GM12872 (cell line): ENCODE results near the gene ARHGEF6.

Source experiments
- CTCF ChIP-seq: IDR thresholded peaks from 3 replicates; pipeline ENCODE4 v1.5.1; 2011; ENCODE audit warnings: low read depth, mild to moderate bottlenecking, low read length, moderate library complexity; ENCODE audit not compliant: insufficient read depth

Gene ARHGEF6

GRCh38 chrX:136627409-136627808 is 153.3 kb downstream of the ARHGEF6 start:
- TF ChIP-seq CTCF = no peak

GRCh38 chrX:136626891-136627290 is 153.8 kb downstream of the ARHGEF6 start:
- no peak for TF ChIP-seq CTCF

GRCh38 chrX:136626237-136626636 is 154.5 kb downstream of the ARHGEF6 start:
- no peak for TF ChIP-seq CTCF

- no peak for TF ChIP-seq CTCF
Observed at GRCh38 chrX:136625246-136625645, 155.5 kb downstream of the ARHGEF6 start.

DNA sequence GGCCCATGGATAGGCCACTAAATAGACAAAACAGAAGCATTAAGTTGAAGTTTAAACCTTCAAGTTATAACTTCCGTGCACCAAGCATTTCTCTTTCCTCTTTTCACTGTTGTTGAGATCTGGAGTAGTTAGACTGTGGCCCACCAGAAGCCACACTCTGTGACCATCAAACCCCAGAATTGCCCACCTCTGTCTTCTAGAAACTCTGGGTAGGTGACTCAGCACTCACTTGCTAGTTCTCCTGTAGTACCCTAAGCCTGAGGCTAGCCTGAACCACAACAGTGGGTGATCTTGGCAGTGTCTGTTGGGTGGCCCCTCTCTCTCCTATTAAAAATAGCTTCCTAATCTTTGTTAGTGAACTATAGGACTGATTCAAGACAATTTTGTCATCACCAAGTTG is 157.3 kb downstream of the ARHGEF6 start:
- no peak for TF ChIP-seq CTCF

DNA sequence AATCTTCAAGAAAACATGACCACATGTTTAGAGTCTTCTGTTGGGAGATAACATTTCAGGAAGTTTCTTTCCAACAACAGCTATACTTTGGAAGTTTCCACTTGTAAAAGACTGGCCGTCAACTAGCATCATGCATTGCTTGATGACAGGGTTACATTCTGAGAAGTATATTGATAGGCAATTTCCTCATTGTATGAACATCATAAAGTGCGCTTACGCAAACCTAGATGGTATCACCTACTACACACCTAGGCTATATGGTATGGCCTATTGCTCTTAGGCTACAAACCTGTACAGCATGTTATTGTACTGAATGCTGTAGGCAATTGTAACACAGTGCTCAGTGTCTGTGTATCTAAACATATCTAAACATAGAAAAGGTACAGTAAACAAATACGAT is 158.2 kb downstream of the ARHGEF6 start:
- TF ChIP-seq CTCF = no peak

DNA sequence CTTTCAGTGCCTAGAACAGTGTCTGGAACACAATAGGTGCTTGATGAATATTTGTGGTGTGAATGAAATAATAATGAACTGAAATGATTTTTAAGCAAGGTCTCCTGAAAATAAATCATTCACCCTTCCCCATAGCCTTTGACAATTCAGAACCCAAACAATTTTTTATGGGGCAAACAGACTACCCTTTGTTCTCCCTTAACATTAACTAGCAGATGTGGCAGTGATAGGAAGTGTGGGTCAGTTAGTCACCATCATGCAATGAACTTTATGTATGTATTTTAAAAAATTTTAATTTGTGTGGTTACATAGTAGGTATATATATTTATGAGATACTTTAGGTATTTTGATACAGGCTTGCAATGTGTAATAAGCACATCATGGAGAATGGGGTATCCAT is 160.0 kb downstream of the ARHGEF6 start:
- TF ChIP-seq CTCF = no peak
